Measurements from ENCODE around the gene FAM184B.

Gene FAM184B

GRCh38 chr4:17781300-17782287 lies at the start of gene FAM184B:
FAM184B (minus strand) TSS chr4:17781621; CDS start chr4:17781299, 322 bp downstream.
- peak within 1 kb of the TSS; percentile 54 for H3K4me3 ChIP-seq (ENCODE audit: low read depth, low read length)

GRCh38 chr4:17823871-17824669 lies 42.6 kb upstream of the FAM184B start:
- H3K4me3 ChIP-seq (ENCODE audit: low read depth, low read length) = no peak overlapping the region
- DNase-seq (ENCODE audit: low read depth) = no peak

More at GRCh38 chr4:17781300-17782287, at the start of gene FAM184B:
- no peak for DNase-seq (ENCODE audit: low read depth)

GRCh38 chr4:17817027-17817426 lies 35.6 kb upstream of the FAM184B start:
- H3K4me3 ChIP-seq (ENCODE audit: low read depth, low read length) = no peak overlapping the region
- DNase-seq (ENCODE audit: low read depth) = peak; percentile 36

- no peak for DNase-seq (ENCODE audit: low read depth)
- H3K4me3 ChIP-seq (ENCODE audit: low read depth, low read length) = no peak overlapping the region
Measured at GRCh38 chr4:17816142-17816541, 34.7 kb upstream of the FAM184B start.

GRCh38 chr4:17814140-17814539 lies 32.7 kb upstream of the FAM184B start:
- DNase-seq (ENCODE audit: low read depth) = no peak

GRCh38 chr4:17812801-17813200 lies 31.4 kb upstream of the FAM184B start:
- no peak overlapping the region for H3K4me3 ChIP-seq (ENCODE audit: low read depth, low read length)
- no peak for DNase-seq (ENCODE audit: low read depth)

More at GRCh38 chr4:17814140-17814539, 32.7 kb upstream of the FAM184B start:
- H3K4me3 ChIP-seq (ENCODE audit: low read depth, low read length) = no peak overlapping the region

- peak overlapping the region; percentile 83 for H3K4me3 ChIP-seq (ENCODE audit: low read depth, low read length)
- DNase-seq (ENCODE audit: low read depth) = no peak
Measured at GRCh38 chr4:17812125-17812524, 30.7 kb upstream of the FAM184B start.

- peak overlapping the region; percentile 83 for H3K4me3 ChIP-seq (ENCODE audit: low read depth, low read length)
- DNase-seq (ENCODE audit: low read depth) = no peak
Measured at GRCh38 chr4:17811078-17811603, 29.7 kb upstream of the FAM184B start.

- peak within 1 kb of the TSS; percentile 83 for H3K4me3 ChIP-seq (ENCODE audit: low read depth, low read length)
- peak; percentile 95 for DNase-seq (ENCODE audit: low read depth)
Measured at GRCh38 chr4:17810260-17811077, 29.0 kb upstream of the FAM184B start, which contains the start of the genes DCAF16 and NCAPG. DCAF16 (minus strand) TSS chr4:17810757; CDS start chr4:17804141, 6,616 bp downstream. NCAPG (plus strand) TSS chr4:17810979; CDS start chr4:17811078, 99 bp downstream.

GRCh38 chr4:17809667-17810066 lies 28.2 kb upstream of the FAM184B start:
- DNase-seq (ENCODE audit: low read depth) = no peak
- H3K4me3 ChIP-seq (ENCODE audit: low read depth, low read length) = peak overlapping the region; percentile 83

- DNase-seq (ENCODE audit: low read depth) = no peak
- peak overlapping the region; percentile 21 for H3K4me3 ChIP-seq (ENCODE audit: low read depth, low read length)
Measured at GRCh38 chr4:17807446-17807845, 26.0 kb upstream of the FAM184B start.

- no peak overlapping the region for H3K4me3 ChIP-seq (ENCODE audit: low read depth, low read length)
- no peak for DNase-seq (ENCODE audit: low read depth)
Measured at GRCh38 chr4:17805580-17806155, 24.2 kb upstream of the FAM184B start.

- DNase-seq (ENCODE audit: low read depth) = no peak
- H3K4me3 ChIP-seq (ENCODE audit: low read depth, low read length) = no peak overlapping the region
Measured at GRCh38 chr4:17797808-17798207, 16.4 kb upstream of the FAM184B start.

- no peak for DNase-seq (ENCODE audit: low read depth)
- H3K4me3 ChIP-seq (ENCODE audit: low read depth, low read length) = no peak overlapping the region
Measured at GRCh38 chr4:17794730-17795129, 13.3 kb upstream of the FAM184B start.

GRCh38 chr4:17788956-17789355 lies 7.5 kb upstream of the FAM184B start:
- DNase-seq (ENCODE audit: low read depth) = no peak
- no peak overlapping the region for H3K4me3 ChIP-seq (ENCODE audit: low read depth, low read length)

- H3K4me3 ChIP-seq (ENCODE audit: low read depth, low read length) = no peak overlapping the region
- DNase-seq (ENCODE audit: low read depth) = peak; percentile 31
Measured at GRCh38 chr4:17787315-17787714, 5.9 kb upstream of the FAM184B start.

GRCh38 chr4:17786567-17786966 lies 5.1 kb upstream of the FAM184B start:
- no peak for DNase-seq (ENCODE audit: low read depth)
- H3K4me3 ChIP-seq (ENCODE audit: low read depth, low read length) = no peak overlapping the region

- H3K4me3 ChIP-seq (ENCODE audit: low read depth, low read length) = no peak overlapping the region
- DNase-seq (ENCODE audit: low read depth) = no peak
Measured at GRCh38 chr4:17785858-17786257, 4.4 kb upstream of the FAM184B start.
